A549 (cell line): ENCODE measurements around the gene POLR3E. TPM values are rescaled to one million over a fixed set of nuclear protein-coding genes. Genes with fewer than 3 reads are reported as not detected.

Experiments
- ATAC-seq, 2 experiments: fragments of 200-7000 bp in 1 of 2; fragments of >200 bp in 1 of 2; cut with Nextera tagmentation in 1 of 2; cut with Tn5 transposase in 1 of 2; 3 replicates each; pipeline versions ENCODE4 v1.8.0 to v1.9.1; 2018 to 2020; ENCODE audit warnings: mild to moderate bottlenecking in 1 of 2, moderate library complexity in 1 of 2
- CTCF ChIA-PET: fragments of 300-600 bp; sonication (Branson Sonifier 250); formaldehyde crosslinking; extraction: SDS; loops from one replicate; lab custom pipeline; 2021; ENCODE audit warnings: antibody characterized with exemption, inconsistent platforms; lab: Yijun Ruan, JAX
- POLR2A ChIA-PET: fragments of 350-600 bp; formaldehyde crosslinking; extraction: SDS; loops from one replicate; lab custom pipeline; 2021; ENCODE audit warnings: antibody characterized with exemption, inconsistent platforms; lab: Yijun Ruan, JAX
- DNase-seq, 2 experiments: peaks; one replicate each; pipeline versions ENCODE4 v3.0.0 to v3.0.0-alpha.2; 2011 to 2016; ENCODE audit warnings: low read depth in 1 of 2, low spot score in 1 of 2
- FAIRE-seq: peaks from 2 replicates; lab custom pipeline; 2011; peaks lifted over from hg19 to GRCh38; lab: Jason Lieb, UNC
- H3K27ac ChIP-seq, 2 experiments: fragments of >200 bp; sonication (Bioruptor Twin); formaldehyde crosslinking; 3 replicates each; pipeline ENCODE4 v1.5.1; 2016 to 2017
- H3K4me1 ChIP-seq: fragments of >200 bp; sonication (Bioruptor Twin); formaldehyde crosslinking; 3 replicates; pipeline ENCODE4 v1.6.1; 2016
- H3K4me2 ChIP-seq: fragments of >200 bp; sonication (Bioruptor Twin); formaldehyde crosslinking; 3 replicates; pipeline ENCODE4 v1.6.1; 2016
- H3K4me3 ChIP-seq: fragments of >200 bp; sonication (Bioruptor Twin); formaldehyde crosslinking; 3 replicates; pipeline ENCODE4 v1.5.1; 2016
- H3K9me3 ChIP-seq: fragments of >200 bp; sonication (Bioruptor Twin); formaldehyde crosslinking; 3 replicates; pipeline ENCODE4 v1.6.1; 2016
- BHLHE40 ChIP-seq: IDR thresholded peaks from 2 replicates; pipeline ENCODE4 v1.6.1; 2012; ENCODE audit warnings: low read depth, low read length, inconsistent platforms
- CBX2 ChIP-seq: fragments of 200-600 bp; sonication (generic); IDR thresholded peaks from 2 replicates; pipeline ENCODE4 v1.6.1; 2016; ENCODE audit warnings: low read depth, mild to moderate bottlenecking, borderline replicate concordance
- CEBPB ChIP-seq, 2 experiments: fragments of >200 bp in 1 of 2; sonication (Bioruptor Twin) in 1 of 2; formaldehyde crosslinking in 1 of 2; IDR thresholded peaks; 2 replicates each; pipeline ENCODE4 v1.6.1; 2012 to 2016
- CHD4 ChIP-seq: fragments of 200-600 bp; sonication (generic); IDR thresholded peaks from 2 replicates; pipeline ENCODE4 v1.6.1; 2016; ENCODE audit warnings: antibody characterized with exemption, mild to moderate bottlenecking, borderline replicate concordance
- CTCF ChIP-seq: fragments of >200 bp; sonication (Bioruptor Twin); formaldehyde crosslinking; IDR thresholded peaks from 3 replicates; pipeline ENCODE4 v1.5.1; 2016
- EHF ChIP-seq: fragments of 250-450 bp; sonication (Bioruptor Pico); IDR thresholded peaks from 2 replicates; pipeline ENCODE4 v1.5.0; 2020; ENCODE audit warnings: mild to moderate bottlenecking
- EHMT2 ChIP-seq: fragments of 200-600 bp; sonication (generic); IDR thresholded peaks from 2 replicates; pipeline ENCODE4 v1.6.1; 2016; ENCODE audit warnings: antibody characterized with exemption, low read depth, mild to moderate bottlenecking, moderate library complexity
- EP300 ChIP-seq, 2 experiments: fragments of >200 bp; sonication (Bioruptor Twin); formaldehyde crosslinking; IDR thresholded peaks; 2 replicates in 1 of 2; 3 replicates in 1 of 2; pipeline ENCODE4 v1.6.1; 2016 to 2017
- FOXS1 ChIP-seq: fragments of 250-450 bp; sonication (Bioruptor Pico); IDR thresholded peaks from 2 replicates; pipeline ENCODE4 v1.5.0; 2020; ENCODE audit warnings: mild to moderate bottlenecking, moderate library complexity
- GATA3 ChIP-seq: IDR thresholded peaks from 2 replicates; pipeline ENCODE4 v1.6.1; 2012; ENCODE audit warnings: borderline replicate concordance
- HDAC2 ChIP-seq: fragments of 200-600 bp; sonication (generic); IDR thresholded peaks from 2 replicates; pipeline ENCODE4 v1.6.1; 2016
- HES2 ChIP-seq: fragments of >200 bp; sonication (Bioruptor Twin); formaldehyde crosslinking; IDR thresholded peaks from 2 replicates; pipeline ENCODE4 v1.6.1; 2016
- HOXA7 ChIP-seq: fragments of 250-450 bp; sonication (Bioruptor Pico); IDR thresholded peaks from 2 replicates; pipeline ENCODE4 v1.5.0; 2020; ENCODE audit warnings: mild to moderate bottlenecking, moderate library complexity
- HOXB13 ChIP-seq: fragments of 250-450 bp; sonication (Bioruptor Pico); IDR thresholded peaks from 2 replicates; pipeline ENCODE4 v1.5.0; 2020; ENCODE audit warnings: low read depth, mild to moderate bottlenecking, moderate library complexity
- HOXB5 ChIP-seq: fragments of 250-450 bp; sonication (Bioruptor Pico); IDR thresholded peaks from 2 replicates; pipeline ENCODE4 v1.5.0; 2020; ENCODE audit warnings: mild to moderate bottlenecking, moderate library complexity
- JUNB ChIP-seq: fragments of >200 bp; sonication (Bioruptor Twin); formaldehyde crosslinking; IDR thresholded peaks from 2 replicates; pipeline ENCODE4 v1.6.1; 2016
- KDM1A ChIP-seq: fragments of 200-600 bp; sonication (generic); IDR thresholded peaks from 2 replicates; pipeline ENCODE4 v1.6.1; 2016; ENCODE audit warnings: low read depth, mild to moderate bottlenecking
- MYC ChIP-seq: IDR thresholded peaks from 2 replicates; pipeline ENCODE4 v1.6.1; 2012; ENCODE audit warnings: mild to moderate bottlenecking, inconsistent platforms, low read length, improper control_type of control experiment, borderline replicate concordance
- NFE2L2 ChIP-seq: fragments of 150-350 bp; conservative IDR thresholded peaks from 2 replicates; pipeline ENCODE4 v1.6.1; 2014; ENCODE audit warnings: low read length
- NPAS2 ChIP-seq: fragments of 250-450 bp; sonication (Bioruptor Pico); IDR thresholded peaks from 2 replicates; pipeline ENCODE4 v1.8.0; 2022; ENCODE audit warnings: mild to moderate bottlenecking, moderate library complexity, borderline replicate concordance
- NR3C1 ChIP-seq: fragments of >200 bp; sonication (Bioruptor Twin); formaldehyde crosslinking; IDR thresholded peaks from 3 replicates; pipeline ENCODE4 v1.6.1; 2017
- PHF8 ChIP-seq: fragments of 200-600 bp; sonication (generic); IDR thresholded peaks from 2 replicates; pipeline ENCODE4 v1.6.1; 2016; ENCODE audit warnings: low read depth, mild to moderate bottlenecking, antibody characterized with exemption, moderate library complexity, borderline replicate concordance
- POLR2AphosphoS2 ChIP-seq: conservative IDR thresholded peaks from 2 replicates; pipeline ENCODE4 v1.6.1; 2012; ENCODE audit warnings: low read length, improper control_type of control experiment, inconsistent platforms
- RAD21 ChIP-seq, 2 experiments: fragments of >200 bp in 1 of 2; sonication (Bioruptor Twin) in 1 of 2; formaldehyde crosslinking in 1 of 2; IDR thresholded peaks in 1 of 2; conservative IDR thresholded peaks in 1 of 2; 2 replicates in 1 of 2; 3 replicates in 1 of 2; pipeline ENCODE4 v1.6.1; 2012 to 2018; ENCODE audit warnings: inconsistent platforms in 1 of 2
- RARB ChIP-seq: fragments of 250-450 bp; sonication (Bioruptor Pico); IDR thresholded peaks from 2 replicates; pipeline ENCODE4 v1.8.0; 2021; ENCODE audit warnings: mild to moderate bottlenecking, moderate library complexity
- RCOR1 ChIP-seq: fragments of 150-350 bp; IDR thresholded peaks from 2 replicates; pipeline ENCODE4 v1.6.1; 2014; ENCODE audit warnings: antibody characterized with exemption, low read length, low read depth
- RFX5 ChIP-seq: fragments of 450-650 bp; IDR thresholded peaks from 2 replicates; pipeline ENCODE4 v1.7.1; 2014; ENCODE audit warnings: antibody characterized with exemption, mild to moderate bottlenecking, moderate library complexity
- RNF2 ChIP-seq: fragments of 200-600 bp; sonication (generic); IDR thresholded peaks from 2 replicates; pipeline ENCODE4 v1.6.1; 2016; ENCODE audit warnings: low read depth, mild to moderate bottlenecking, antibody characterized with exemption, moderate library complexity, borderline replicate concordance
- SMC3 ChIP-seq: fragments of >200 bp; sonication (Bioruptor Twin); formaldehyde crosslinking; IDR thresholded peaks from 3 replicates; pipeline ENCODE4 v1.6.1; 2018; ENCODE audit warnings: inconsistent platforms
- TFCP2L1 ChIP-seq: fragments of 250-450 bp; sonication (Bioruptor Pico); IDR thresholded peaks from 2 replicates; pipeline ENCODE4 v1.5.0; 2021; ENCODE audit warnings: mild to moderate bottlenecking
- TP53 ChIP-seq: fragments of 250-450 bp; sonication (Bioruptor Pico); IDR thresholded peaks from 2 replicates; pipeline ENCODE4 v1.5.0; 2021; ENCODE audit warnings: mild to moderate bottlenecking, moderate library complexity
- ZFP36 ChIP-seq: fragments of 450-650 bp; IDR thresholded peaks from 2 replicates; pipeline ENCODE4 v1.6.1; 2014; ENCODE audit warnings: borderline replicate concordance; ENCODE audit not compliant: partially characterized antibody
- WGBS: methylation state at CpG from one replicate; pipeline ENCODE4 v1.1.6; 2017; ENCODE audit errors: missing lambda C conversion rate; 5-methylcytosine and 5-hydroxymethylcytosine counted together
- polyA plus RNA-seq, 4 experiments: library from polyadenylated mRNA; depleted of rRNA in 3 of 4; stranded (reverse); fragments of >200 nt; fragmentation: RNase III in 1 of 4; extraction: RNeasy Plus Mini Kit Qiagen cat#74134 plus additional on column Dnase treatment in 1 of 4; gene quantifications; 2 replicates in 3 of 4; 3 replicates in 1 of 4; pipeline ENCODE4 v1.2.3, GENCODE V29; 2011 to 2017
- TF ChIP-seq, protein P1 (sequence below): IDR thresholded peaks from 2 replicates; pipeline ENCODE4 v1.6.1; 2012
- TF ChIP-seq, protein P2 (sequence below): fragments of 150-350 bp; IDR thresholded peaks from 2 replicates; pipeline ENCODE4 v1.6.1; 2014; ENCODE audit warnings: low read depth, mild to moderate bottlenecking, low read length

The POLR3E gene
- polyA plus RNA-seq, 2 of the 4 experiments (the other 2 are of a cell fraction), result 54.6 to 77.9 TPM

DNA sequence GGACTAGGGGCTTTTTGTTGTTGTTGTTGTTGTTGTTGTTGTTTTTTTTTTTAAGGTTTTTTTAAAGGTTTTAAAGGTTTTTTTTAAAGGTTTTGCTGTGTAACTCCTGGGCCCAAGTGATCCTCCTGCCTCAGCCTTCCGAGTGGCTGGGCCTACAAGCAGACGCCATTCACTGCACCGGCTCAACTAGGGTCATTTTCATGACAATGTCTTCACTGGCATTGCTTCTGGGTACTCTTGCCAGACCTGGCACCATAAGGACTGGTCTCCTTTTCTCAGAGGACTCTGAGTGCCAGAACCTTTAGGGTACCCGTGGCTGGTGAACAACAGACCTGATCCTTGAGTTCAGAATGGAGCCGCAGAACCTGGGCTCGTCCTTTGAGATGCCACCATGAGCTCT lies 20.4 kb downstream of the POLR3E start:
- H3K9me3 ChIP-seq, result no peaks in the 10 kb centered on the region
- CTCF ChIA-PET, result interaction anchor here (0.6 to 9.8 kb wide), 9 partner anchors 10 to 1160 kb away, joined by 3 to 160 read pairs (median 6); partner anchors contain the start of genes LDAF1 and POLR3E
- POLR2A ChIA-PET, result no interaction called here
- H3K4me3 ChIP-seq, result no peak overlapping the region
- ATAC-seq, result no peak
- TF ChIP-seq NFE2L2, result no peak
- TF ChIP-seq NPAS2 (CRISPR knock-in tag), result no peak
- no peak for TF ChIP-seq RFX5
- TF ChIP-seq HOXA7, result no peak
- TF ChIP-seq CEBPB (IDR thresholded peaks at IDR 0.05), result no peak
- no peak for TF ChIP-seq EP300 (IDR thresholded peaks at IDR 0.05)
- TF ChIP-seq, protein P1, sequence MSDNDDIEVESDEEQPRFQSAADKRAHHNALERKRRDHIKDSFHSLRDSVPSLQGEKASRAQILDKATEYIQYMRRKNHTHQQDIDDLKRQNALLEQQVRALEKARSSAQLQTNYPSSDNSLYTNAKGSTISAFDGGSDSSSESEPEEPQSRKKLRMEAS, result no peak
- TF ChIP-seq HOXB5 (CRISPR knock-in tag), result no peak
- TF ChIP-seq CHD4, result no peak
- TF ChIP-seq GATA3, result no peak
- TF ChIP-seq CBX2, result no peak
- TF ChIP-seq HOXB13 (CRISPR knock-in tag), result no peak
- TF ChIP-seq PHF8, result no peak
- TF ChIP-seq ZFP36, result no peak
- TF ChIP-seq BHLHE40, result no peak
- TF ChIP-seq POLR2AphosphoS2, result no peak
- TF ChIP-seq KDM1A, result no peak
- TF ChIP-seq RAD21 (conservative IDR thresholded peaks at IDR 0.05 in 1 of 2, IDR thresholded peaks at IDR 0.05 in 1 of 2), result no peak
- TF ChIP-seq, all 56 proteins: peak for 0
- DNase-seq (no peak), FAIRE-seq (no peak)
- WGBS, result 93% methylated on average over 6 of the region's 6 CpGs
- Histone ChIP-seq H3K4me2 (no peak overlapping the region), H3K4me1 (no peaks in the 10 kb centered on the region), H3K27ac (no peak overlapping the region)

- no peaks in the 10 kb centered on the region for H3K4me1 ChIP-seq
- TF ChIP-seq RARB (CRISPR knock-in tag), result no peak
- TF ChIP-seq EP300 (IDR thresholded peaks at IDR 0.05), result no peak
- peak; percentile 63 to 67 for TF ChIP-seq RAD21 (conservative IDR thresholded peaks at IDR 0.05 in 1 of 2, IDR thresholded peaks at IDR 0.05 in 1 of 2)
- peak; percentile 71 for TF ChIP-seq CTCF
- TF ChIP-seq MYC, result no peak
- no peak for TF ChIP-seq RNF2
- TF ChIP-seq EHMT2, result no peak
- TF ChIP-seq CBX2, result no peak
- no peak for TF ChIP-seq RCOR1
- peak; percentile 36; the same call in 1 of the 3 replicates for TF ChIP-seq SMC3
- TF ChIP-seq FOXS1 (CRISPR knock-in tag), result no peak
- TF ChIP-seq HDAC2, result no peak
- TF ChIP-seq NR3C1, result no peak
- TF ChIP-seq ZFP36, result no peak
- no peak for TF ChIP-seq TFCP2L1 (CRISPR knock-in tag)
- TF ChIP-seq NFE2L2, result no peak
- TF ChIP-seq POLR2AphosphoS2, result no peak
- TF ChIP-seq TP53, result no peak
- no peak for TF ChIP-seq JUNB
- TF ChIP-seq EHF (CRISPR knock-in tag), result no peak
- TF ChIP-seq, protein P2, sequence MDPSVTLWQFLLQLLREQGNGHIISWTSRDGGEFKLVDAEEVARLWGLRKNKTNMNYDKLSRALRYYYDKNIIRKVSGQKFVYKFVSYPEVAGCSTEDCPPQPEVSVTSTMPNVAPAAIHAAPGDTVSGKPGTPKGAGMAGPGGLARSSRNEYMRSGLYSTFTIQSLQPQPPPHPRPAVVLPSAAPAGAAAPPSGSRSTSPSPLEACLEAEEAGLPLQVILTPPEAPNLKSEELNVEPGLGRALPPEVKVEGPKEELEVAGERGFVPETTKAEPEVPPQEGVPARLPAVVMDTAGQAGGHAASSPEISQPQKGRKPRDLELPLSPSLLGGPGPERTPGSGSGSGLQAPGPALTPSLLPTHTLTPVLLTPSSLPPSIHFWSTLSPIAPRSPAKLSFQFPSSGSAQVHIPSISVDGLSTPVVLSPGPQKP, result no peak
- no peak for TF ChIP-seq HES2
- no peaks in the 10 kb centered on the region for H3K9me3 ChIP-seq
- FAIRE-seq (no peak), ATAC-seq (peak; percentile 20 to 66; a peak in 5 of 6 replicates), DNase-seq (peak; percentile 55 to 62)
- no peak overlapping the region for H3K4me2 ChIP-seq
- ChIA-PET CTCF (interaction anchor here (0.6 to 9.8 kb wide), 26 partner anchors 9 to 1470 kb away, joined by 3 to 160 read pairs (median 4); partner anchors contain the start of genes DNAH3, LDAF1 and POLR3E), POLR2A (no interaction called here)
- H3K4me3 ChIP-seq, result no peak overlapping the region
- no peak overlapping the region for H3K27ac ChIP-seq
- WGBS, result 55% methylated on average over 18 of the region's 18 CpGs
Measured at GRCh38 chr16:22318690-22319358, 21.6 kb downstream of the POLR3E start.
